ENCODE measurements around the gene TMEM106C.

The TMEM106C gene

GRCh38 chr12:48017921-48018617 lies 54.7 kb downstream of the TMEM106C start:
- TF ChIP-seq CTCF (IDR thresholded peaks at IDR 0.05; ENCODE audit: insufficient read depth, low read depth, low read length, missing control alignments), result no peak
- no peak for DNase-seq (ENCODE audit: low read depth)
- no peak overlapping the region for H3K4me3 ChIP-seq (ENCODE audit: low read depth, low read length)

All from GM12865 (cell line).